Testis (tissue), 3 donors: ENCODE data around the gene NRP1. TPM values are rescaled to one million over a fixed set of nuclear protein-coding genes. Genes with fewer than 3 reads are reported as not detected.

Experiments
- DNase-seq: peaks from one replicate; pipeline ENCODE4 v3.0.0-alpha.2; 2019
- H3K27ac ChIP-seq, 2 donors: fragments of 200-600 bp; sonication (generic); one replicate each; pipeline ENCODE4 v1.5.1; 2019
- H3K27me3 ChIP-seq: fragments of 200-600 bp; sonication (generic); one replicate; pipeline ENCODE4 v1.5.1; 2019
- H3K36me3 ChIP-seq: fragments of 200-600 bp; sonication (generic); one replicate; pipeline ENCODE4 v1.5.1; 2017; ENCODE audit warnings: low read depth; ENCODE audit errors: missing control alignments
- H3K4me1 ChIP-seq: fragments of 200-600 bp; sonication (generic); one replicate; pipeline ENCODE4 v1.5.1; 2019
- H3K4me3 ChIP-seq, 2 donors: fragments of 200-600 bp; sonication (generic); one replicate each; pipeline ENCODE4 v1.5.1; 2017 to 2019
- H3K9me3 ChIP-seq: fragments of 200-600 bp; sonication (generic); one replicate; pipeline ENCODE4 v1.5.1; 2017
- POLR2A ChIP-seq: fragments of 450-650 bp; IDR thresholded peaks from one replicate; pipeline ENCODE4 v1.6.1; 2017; ENCODE audit warnings: antibody characterized with exemption, mild to moderate bottlenecking, moderate library complexity
- WGBS, 2 donors: methylation state at CpG; one replicate each; pipeline ENCODE4 v1.1.5; 2018; 5-methylcytosine and 5-hydroxymethylcytosine counted together
- intact Hi-C: fragments of 100-400 bp; cut with DNase I; formaldehyde crosslinking; loops from one replicate; pipeline ENCODE4 v1.15.1; 2023; ENCODE audit warnings: low total_unique reads
- polyA plus RNA-seq: library from polyadenylated mRNA; stranded (reverse); fragments of 350-450 nt; fragmentation: Illumina TruSeq; extraction: RNeasy Lipid Tissue Mini Kit (QIAGEN cat#74804); gene quantifications from one replicate; pipeline ENCODE4 v1.2.3, GENCODE V29; 2014; ENCODE audit warnings: low read depth, low replicate concordance; ENCODE audit not compliant: insufficient read depth
- total RNA-seq, 2 donors: library from RNA; depleted of rRNA; stranded (reverse); fragments of >200 nt; gene quantifications; one replicate each; pipeline ENCODE4 v1.2.3, GENCODE V29; 2016
- TF ChIP-seq, protein P1 (sequence below), 3 experiments: fragments of 450-650 bp in 2 of 3; fragments of 200-600 bp in 1 of 3; sonication (generic) in 1 of 3; IDR thresholded peaks; one replicate each; pipeline ENCODE4 v1.5.1; 2016 to 2019; ENCODE audit warnings: antibody characterized with exemption in 3 of 3, mild to moderate bottlenecking in 2 of 3, moderate library complexity in 1 of 3

NRP1 gene
- total and polyA plus RNA-seq, 3 donors from 2014 or later, result 15.9 to 23.8 (median 17.1) TPM

DNA sequence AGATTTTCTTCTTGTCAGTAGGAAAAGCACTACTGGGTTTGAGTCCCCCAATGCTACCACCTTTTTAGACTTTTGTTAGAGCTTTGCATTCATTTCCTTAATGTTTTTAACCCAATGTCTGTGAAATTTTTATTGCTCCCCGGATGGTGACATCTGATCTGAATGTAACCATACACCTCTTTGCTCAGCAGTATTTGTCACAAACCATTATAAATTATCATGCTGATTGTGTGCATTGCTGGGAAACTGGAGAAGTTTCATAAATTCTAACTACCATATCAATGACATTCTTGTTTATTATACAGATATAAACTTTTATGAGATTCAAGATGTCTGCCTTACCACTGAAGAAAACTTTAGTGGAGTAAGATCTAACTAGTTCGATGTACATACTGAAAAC, 8.5 kb downstream of the NRP1 start:
- Histone ChIP-seq H3K4me1 (no peaks in the 10 kb centered on the region), H3K4me3 (no peak overlapping the region), H3K27ac (no peak overlapping the region), H3K36me3 (no peaks in the 10 kb centered on the region), H3K27me3 (no peaks in the 10 kb centered on the region), H3K9me3 (no peaks in the 10 kb centered on the region)
- intact Hi-C loops, result no loop called here
- no peak for DNase-seq
- WGBS, 2 donors, result 70 to 91% methylated on average over 2 of the region's 2 CpGs
- TF ChIP-seq, protein P1, sequence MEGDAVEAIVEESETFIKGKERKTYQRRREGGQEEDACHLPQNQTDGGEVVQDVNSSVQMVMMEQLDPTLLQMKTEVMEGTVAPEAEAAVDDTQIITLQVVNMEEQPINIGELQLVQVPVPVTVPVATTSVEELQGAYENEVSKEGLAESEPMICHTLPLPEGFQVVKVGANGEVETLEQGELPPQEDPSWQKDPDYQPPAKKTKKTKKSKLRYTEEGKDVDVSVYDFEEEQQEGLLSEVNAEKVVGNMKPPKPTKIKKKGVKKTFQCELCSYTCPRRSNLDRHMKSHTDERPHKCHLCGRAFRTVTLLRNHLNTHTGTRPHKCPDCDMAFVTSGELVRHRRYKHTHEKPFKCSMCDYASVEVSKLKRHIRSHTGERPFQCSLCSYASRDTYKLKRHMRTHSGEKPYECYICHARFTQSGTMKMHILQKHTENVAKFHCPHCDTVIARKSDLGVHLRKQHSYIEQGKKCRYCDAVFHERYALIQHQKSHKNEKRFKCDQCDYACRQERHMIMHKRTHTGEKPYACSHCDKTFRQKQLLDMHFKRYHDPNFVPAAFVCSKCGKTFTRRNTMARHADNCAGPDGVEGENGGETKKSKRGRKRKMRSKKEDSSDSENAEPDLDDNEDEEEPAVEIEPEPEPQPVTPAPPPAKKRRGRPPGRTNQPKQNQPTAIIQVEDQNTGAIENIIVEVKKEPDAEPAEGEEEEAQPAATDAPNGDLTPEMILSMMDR (IDR thresholded peaks at IDR 0.05), result no peak
- no peak for TF ChIP-seq POLR2A

DNA sequence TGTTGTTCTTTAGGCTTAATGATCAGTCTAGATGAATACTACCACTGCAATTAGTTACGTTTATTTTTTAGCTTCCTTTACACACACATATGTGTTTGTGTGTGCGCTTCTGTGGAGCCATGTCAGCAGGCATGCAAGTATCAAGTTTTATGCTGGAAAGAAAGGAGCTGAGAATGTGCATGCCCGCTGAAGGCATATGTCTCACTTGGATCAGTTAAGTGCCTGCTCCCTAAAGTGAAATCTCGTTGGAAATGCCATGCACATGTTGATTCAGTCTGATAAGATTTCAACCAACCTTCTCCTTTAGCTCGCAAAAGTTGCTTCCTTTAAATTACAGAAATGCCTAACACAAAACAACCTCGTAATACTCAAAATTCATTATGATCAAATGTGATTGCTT, 10.7 kb downstream of the NRP1 start:
- Histone ChIP-seq H3K4me3 (no peak overlapping the region), H3K27me3 (no peaks in the 10 kb centered on the region), H3K36me3 (no peaks in the 10 kb centered on the region), H3K27ac (no peak overlapping the region), H3K4me1 (no peaks in the 10 kb centered on the region), H3K9me3 (no peaks in the 10 kb centered on the region)
- 88 to 93% methylated on average over 6 of the region's 6 CpGs for WGBS, 2 donors
- TF ChIP-seq, protein P1 (IDR thresholded peaks at IDR 0.05), result no peak
- TF ChIP-seq POLR2A, result no peak
- intact Hi-C loops, result no loop called here
- DNase-seq, result no peak

DNA sequence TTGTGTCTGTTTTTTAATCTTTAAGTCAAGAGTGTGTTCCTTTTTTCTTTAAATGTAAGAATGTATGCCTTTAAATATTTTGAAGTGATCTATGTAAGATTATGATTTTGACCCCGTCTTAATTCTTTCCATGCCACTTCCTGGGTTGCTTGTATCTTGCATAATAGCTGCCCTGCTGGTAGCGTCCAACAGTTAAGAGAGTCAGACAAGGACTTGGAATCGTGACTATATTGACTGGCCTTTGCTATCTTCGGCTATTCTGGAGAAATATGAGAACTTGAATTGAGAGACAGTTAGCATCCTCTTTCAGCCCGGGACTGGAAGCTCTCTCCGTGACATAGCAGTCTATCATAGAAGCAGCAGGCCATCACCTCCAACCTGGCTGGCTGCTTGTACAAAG, 13.0 kb downstream of the NRP1 start:
- WGBS, 2 donors, result 50 to 58% methylated on average over 6 of the region's 6 CpGs
- TF ChIP-seq, protein P1 (IDR thresholded peaks at IDR 0.05), result no peak
- TF ChIP-seq POLR2A, result no peak
- Histone ChIP-seq H3K9me3 (no peaks in the 10 kb centered on the region), H3K27ac (no peak overlapping the region), H3K4me1 (no peaks in the 10 kb centered on the region), H3K27me3 (no peaks in the 10 kb centered on the region), H3K4me3 (no peak overlapping the region), H3K36me3 (no peaks in the 10 kb centered on the region)
- DNase-seq, result no peak
- intact Hi-C loops, result no loop called here

DNA sequence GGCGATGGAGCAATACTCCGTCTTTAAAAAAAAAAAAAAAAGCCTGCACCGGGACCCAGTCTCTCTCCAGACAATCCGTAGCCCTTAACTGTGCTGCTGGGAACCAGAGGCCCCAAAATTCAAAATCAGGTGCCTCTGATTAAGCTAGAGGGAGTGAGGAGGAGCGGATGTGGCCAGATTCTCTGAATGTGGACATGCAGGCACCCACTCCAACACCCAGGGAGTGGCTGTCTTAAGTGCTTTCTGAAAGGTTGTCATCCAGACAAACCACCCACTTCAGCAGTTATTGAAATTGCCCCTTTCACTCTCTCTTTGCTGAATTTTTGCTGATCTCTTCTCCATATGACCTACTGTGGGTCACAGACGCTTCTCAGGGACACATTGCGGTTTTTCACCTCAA, 14.2 kb downstream of the NRP1 start:
- 65 to 75% methylated on average over 7 of the region's 7 CpGs for WGBS, 2 donors
- H3K4me1 ChIP-seq, result peaks cover 6% of the 10 kb centered on the region
- no peak for DNase-seq
- no peak for TF ChIP-seq POLR2A
- H3K9me3 ChIP-seq, result no peaks in the 10 kb centered on the region
- H3K4me3 ChIP-seq, result peak overlapping the region; percentile 1 to 36
- intact Hi-C loops, result no loop called here
- H3K36me3 ChIP-seq, result no peaks in the 10 kb centered on the region
- no peaks in the 10 kb centered on the region for H3K27me3 ChIP-seq
- no peak overlapping the region for H3K27ac ChIP-seq

DNA sequence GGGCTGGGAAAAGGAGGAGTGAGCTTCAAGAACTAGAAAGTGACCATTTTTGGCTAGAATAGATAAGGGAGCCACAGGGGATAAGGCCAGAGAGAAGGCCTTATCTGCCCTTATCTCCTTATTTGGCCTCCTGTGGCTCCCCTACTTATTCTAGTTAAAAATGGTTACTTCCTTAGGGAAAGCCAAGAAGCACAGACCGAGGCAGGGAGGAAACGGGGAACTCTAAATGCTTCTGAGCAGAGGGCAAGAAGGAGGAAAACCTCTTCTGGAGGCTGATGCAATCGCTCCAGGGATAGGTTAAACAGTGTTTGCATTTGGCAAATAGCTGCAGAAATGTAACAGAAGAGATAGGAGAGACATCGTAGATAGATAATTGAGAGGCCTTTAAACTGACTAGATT, 18.6 kb downstream of the NRP1 start:
- no peaks in the 10 kb centered on the region for H3K27me3 ChIP-seq
- no peaks in the 10 kb centered on the region for H3K36me3 ChIP-seq
- intact Hi-C loops, result no loop called here
- no peak for DNase-seq
- no peak overlapping the region for H3K4me3 ChIP-seq
- TF ChIP-seq POLR2A, result no peak
- TF ChIP-seq, protein P1 (IDR thresholded peaks at IDR 0.05), result no peak
- no peaks in the 10 kb centered on the region for H3K9me3 ChIP-seq
- peaks cover 6% of the 10 kb centered on the region for H3K4me1 ChIP-seq
- H3K27ac ChIP-seq, result no peak overlapping the region
- 23 to 29% methylated on average over 4 of the region's 4 CpGs for WGBS, 2 donors
